ENCODE results near the gene MIDN. TPM values are rescaled to one million over a fixed set of nuclear protein-coding genes. Genes with fewer than 3 reads are reported as not detected.

The MIDN gene
- total RNA-seq, 3 donors from 2014 or later, result 13.8 to 28.5 (median 22.4) TPM

DNA sequence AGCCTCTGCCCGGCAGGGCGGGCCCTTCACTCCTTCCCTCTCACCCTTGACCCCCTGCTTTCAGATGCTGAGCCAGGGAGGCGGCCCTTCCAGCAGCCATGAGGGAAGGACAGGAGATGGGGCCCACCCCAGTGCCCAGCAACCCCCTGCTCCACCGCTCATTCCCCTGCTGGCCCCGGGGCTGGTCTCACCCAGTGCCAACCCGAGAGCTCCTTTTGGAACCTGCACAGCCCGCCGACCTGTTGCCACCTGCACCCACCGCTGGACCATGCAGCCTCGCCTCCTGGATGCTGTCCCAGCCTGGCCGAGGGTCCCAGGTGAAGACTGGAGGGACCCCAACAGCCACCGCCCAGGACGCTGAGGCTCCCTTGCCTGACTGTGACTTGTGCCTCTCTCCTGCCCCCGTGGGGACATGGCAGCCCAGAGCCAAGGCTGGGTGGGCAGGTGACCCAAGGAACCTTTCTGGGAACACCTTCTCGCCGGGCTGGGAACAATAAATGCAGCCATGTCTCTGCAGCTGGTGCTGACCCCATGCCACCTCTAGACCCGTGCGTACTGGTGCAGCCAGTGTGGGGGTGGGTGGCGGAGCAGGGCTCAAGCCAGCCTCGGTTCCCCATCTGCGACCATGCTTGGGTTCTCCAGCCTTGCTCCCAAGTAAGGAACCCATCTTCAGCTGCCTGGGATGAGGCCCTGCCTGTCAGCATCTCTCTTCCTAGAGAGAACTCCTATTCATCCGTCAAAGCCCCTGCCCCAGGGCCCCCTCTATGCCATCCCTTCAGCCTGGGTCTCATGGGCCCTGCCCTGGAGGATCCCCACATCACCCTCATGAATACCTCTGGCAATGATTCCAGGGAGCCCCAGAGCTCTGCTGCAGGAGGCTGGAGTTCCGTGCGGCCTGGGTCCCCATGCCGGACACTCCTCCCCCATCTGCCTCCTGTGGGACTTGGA lies 30.6 kb downstream of the MIDN start:
- peaks cover 17 to 19% of the 10 kb centered on the region in 2 donors for H3K4me1 ChIP-seq
- intact Hi-C loops (cut with DNase I; ENCODE audit: low total_unique reads), result loop anchor here (10.0 kb wide), 2 partner anchors 126 to 166 kb away; partner anchors contain the start of genes DAZAP1 and GAMT
- TF ChIP-seq POLR2AphosphoS5 (IDR thresholded peaks at IDR 0.05) (no peak), POLR2A (IDR thresholded peaks at IDR 0.05) (no peak)
- TF ChIP-seq, protein P1, sequence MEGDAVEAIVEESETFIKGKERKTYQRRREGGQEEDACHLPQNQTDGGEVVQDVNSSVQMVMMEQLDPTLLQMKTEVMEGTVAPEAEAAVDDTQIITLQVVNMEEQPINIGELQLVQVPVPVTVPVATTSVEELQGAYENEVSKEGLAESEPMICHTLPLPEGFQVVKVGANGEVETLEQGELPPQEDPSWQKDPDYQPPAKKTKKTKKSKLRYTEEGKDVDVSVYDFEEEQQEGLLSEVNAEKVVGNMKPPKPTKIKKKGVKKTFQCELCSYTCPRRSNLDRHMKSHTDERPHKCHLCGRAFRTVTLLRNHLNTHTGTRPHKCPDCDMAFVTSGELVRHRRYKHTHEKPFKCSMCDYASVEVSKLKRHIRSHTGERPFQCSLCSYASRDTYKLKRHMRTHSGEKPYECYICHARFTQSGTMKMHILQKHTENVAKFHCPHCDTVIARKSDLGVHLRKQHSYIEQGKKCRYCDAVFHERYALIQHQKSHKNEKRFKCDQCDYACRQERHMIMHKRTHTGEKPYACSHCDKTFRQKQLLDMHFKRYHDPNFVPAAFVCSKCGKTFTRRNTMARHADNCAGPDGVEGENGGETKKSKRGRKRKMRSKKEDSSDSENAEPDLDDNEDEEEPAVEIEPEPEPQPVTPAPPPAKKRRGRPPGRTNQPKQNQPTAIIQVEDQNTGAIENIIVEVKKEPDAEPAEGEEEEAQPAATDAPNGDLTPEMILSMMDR (IDR thresholded peaks at IDR 0.05), result no peak
- peaks cover 2 to 13% of the 10 kb centered on the region in 2 donors for H3K27me3 ChIP-seq
- no peak for DNase-seq (ENCODE audit: low spot score in 2 of 2)
- H3K36me3 ChIP-seq, result no peaks in the 10 kb centered on the region
- no peaks in the 10 kb centered on the region for H3K9me3 ChIP-seq
- no peak overlapping the region for H3K27ac ChIP-seq
- H3K4me3 ChIP-seq, result no peak overlapping the region

DNA sequence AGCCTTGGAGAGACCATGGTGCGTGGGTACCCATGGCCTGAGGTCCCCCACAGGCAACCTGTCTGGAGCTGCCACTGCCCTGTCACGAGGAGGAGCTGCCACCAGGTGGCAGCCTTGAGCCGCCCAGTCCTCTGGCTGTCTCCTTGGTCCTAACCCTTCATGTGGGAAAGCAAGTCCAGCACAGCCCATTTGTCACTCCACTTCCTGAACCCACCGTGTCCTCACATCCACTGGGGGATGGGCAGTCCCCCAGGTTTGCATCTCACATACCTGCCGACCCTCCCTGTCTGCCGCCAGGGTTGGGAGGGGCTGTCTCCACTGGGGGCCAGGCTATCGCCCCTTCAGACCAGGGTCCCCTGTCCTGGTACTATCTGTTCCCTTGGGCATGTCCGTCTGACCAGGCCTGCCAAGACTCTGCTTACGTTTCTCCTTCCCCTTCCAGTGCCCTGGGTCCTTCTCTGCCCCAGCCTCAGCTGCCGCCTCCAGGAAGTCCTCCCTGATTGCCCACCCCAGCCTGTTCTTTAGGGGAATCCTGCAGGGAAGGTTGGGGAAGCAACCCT lies 31.5 kb downstream of the MIDN start:
- H3K9me3 ChIP-seq, result no peaks in the 10 kb centered on the region
- peaks cover 8 to 10% of the 10 kb centered on the region in 2 donors for H3K4me1 ChIP-seq
- TF ChIP-seq, protein P1 (IDR thresholded peaks at IDR 0.05), result peak; percentile 84 to 91 (median 88)
- TF ChIP-seq POLR2A (IDR thresholded peaks at IDR 0.05) (no peak), POLR2AphosphoS5 (IDR thresholded peaks at IDR 0.05) (peak in 1 of 3 donors; percentile 26)
- no peak overlapping the region for H3K27ac ChIP-seq
- no peak overlapping the region for H3K4me3 ChIP-seq
- peaks cover 3 to 21% of the 10 kb centered on the region in 2 donors for H3K27me3 ChIP-seq
- intact Hi-C loops (cut with DNase I; ENCODE audit: low total_unique reads), result loop anchor here (10.0 kb wide), 2 partner anchors 125 to 165 kb away; partner anchors contain the start of genes DAZAP1 and GAMT
- no peaks in the 10 kb centered on the region for H3K36me3 ChIP-seq
- peak; percentile 72 to 79 for DNase-seq (ENCODE audit: low spot score in 2 of 2)

DNA sequence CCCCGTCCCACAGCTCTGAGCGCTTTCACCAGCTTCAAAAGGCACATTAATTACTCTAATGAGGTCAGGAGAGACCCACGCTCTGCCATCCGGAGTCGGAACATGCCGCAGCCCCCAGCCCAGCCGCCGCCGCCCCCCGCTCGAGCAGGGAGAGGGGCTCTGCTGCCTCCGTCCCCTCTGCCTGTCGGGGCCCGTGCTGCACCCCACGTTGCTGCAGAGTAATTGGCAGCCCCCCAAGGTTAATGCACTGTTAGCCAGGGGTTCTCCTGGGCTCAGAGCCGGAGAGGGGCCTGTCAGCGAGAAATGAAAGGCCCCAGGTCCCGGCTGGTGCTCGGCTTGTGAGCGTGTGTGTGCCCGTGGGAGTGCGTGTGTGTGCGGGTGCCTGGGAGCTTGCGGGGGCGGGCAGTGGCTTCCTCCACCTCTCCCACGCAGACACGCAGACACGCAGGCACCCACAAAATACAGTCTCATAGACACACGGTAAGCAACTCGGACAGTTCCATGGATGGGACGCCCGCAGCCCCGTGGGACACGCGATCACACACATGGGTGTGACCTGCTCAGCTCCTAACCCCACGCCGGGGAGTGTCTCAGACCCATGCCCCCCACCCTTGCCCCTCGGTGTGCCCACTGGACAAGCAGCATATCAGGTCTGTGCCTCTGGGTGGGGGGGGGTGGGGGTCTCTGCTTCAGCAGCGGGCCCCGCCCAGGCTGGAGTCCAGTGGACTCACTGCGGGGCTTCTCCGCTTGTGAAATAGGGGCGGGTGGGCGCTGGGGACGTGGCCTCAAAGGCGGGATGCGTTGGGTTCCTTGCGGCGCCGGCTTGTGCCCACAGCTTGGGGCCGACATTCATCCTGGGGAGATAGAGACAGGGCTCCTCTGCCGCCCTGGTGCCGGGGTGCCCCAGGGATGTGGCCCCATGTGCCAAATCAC lies 32.5 kb downstream of the MIDN start:
- Histone ChIP-seq H3K36me3 (no peaks in the 10 kb centered on the region), H3K4me1 (peaks cover 5 to 8% of the 10 kb centered on the region in 2 donors), H3K27ac (no peak overlapping the region), H3K4me3 (no peak overlapping the region), H3K9me3 (no peaks in the 10 kb centered on the region), H3K27me3 (peaks cover 6 to 28% of the 10 kb centered on the region in 2 donors)
- intact Hi-C loops (cut with DNase I; ENCODE audit: low total_unique reads), result no loop called here
- TF ChIP-seq POLR2AphosphoS5 (IDR thresholded peaks at IDR 0.05), result no peak
- TF ChIP-seq POLR2A (IDR thresholded peaks at IDR 0.05), result no peak
- TF ChIP-seq, protein P1 (IDR thresholded peaks at IDR 0.05), result no peak
- DNase-seq (ENCODE audit: low spot score in 2 of 2), result no peak

DNA sequence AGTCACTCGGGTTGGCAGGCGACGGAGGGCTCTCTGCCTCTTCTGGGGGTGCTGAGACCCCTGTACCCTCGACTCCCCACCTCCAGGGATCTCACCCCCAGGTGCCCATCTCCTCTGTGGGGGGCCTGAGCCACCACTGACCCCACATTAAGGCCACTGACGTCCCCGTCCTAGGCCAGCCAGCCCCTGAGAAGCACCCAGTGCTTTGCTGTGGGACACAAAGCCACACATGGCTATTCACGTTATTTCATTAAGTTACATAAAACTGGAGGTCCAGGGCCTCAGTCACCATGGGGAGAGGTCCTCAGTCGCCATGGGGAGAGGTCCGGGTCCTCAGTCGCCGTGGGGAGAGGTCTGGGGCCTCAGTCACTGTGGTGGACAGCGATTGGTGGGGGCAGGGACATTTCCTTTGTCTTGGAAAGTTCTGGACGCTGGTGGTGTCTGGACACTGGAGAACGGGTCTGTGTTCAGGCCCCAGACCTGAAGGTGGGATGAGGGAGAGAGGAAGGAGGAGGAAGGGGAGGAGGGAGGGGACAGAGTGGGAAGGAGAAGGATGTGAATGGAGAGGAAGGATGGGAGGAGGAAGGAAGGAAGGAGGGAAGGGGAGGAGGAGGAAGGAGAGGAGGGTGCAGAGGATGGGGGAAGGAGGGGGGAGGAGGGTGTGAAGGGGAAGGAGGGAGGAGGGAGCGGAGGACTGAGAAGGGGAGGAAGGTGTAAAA lies 33.3 kb downstream of the MIDN start:
- intact Hi-C loops (cut with DNase I; ENCODE audit: low total_unique reads), result no loop called here
- Histone ChIP-seq H3K36me3 (no peaks in the 10 kb centered on the region), H3K4me1 (peaks cover 0 to 2% of the 10 kb centered on the region in 2 donors), H3K4me3 (no peak overlapping the region), H3K27me3 (peaks cover 6 to 33% of the 10 kb centered on the region in 2 donors), H3K9me3 (no peaks in the 10 kb centered on the region), H3K27ac (no peak overlapping the region)
- DNase-seq (ENCODE audit: low spot score in 2 of 2), result no peak
- TF ChIP-seq POLR2AphosphoS5 (IDR thresholded peaks at IDR 0.05) (no peak), POLR2A (IDR thresholded peaks at IDR 0.05) (no peak)
- TF ChIP-seq, protein P1 (IDR thresholded peaks at IDR 0.05), result no peak

All from breast epithelium (tissue), 4 donors.